IMR-90 (cell line): Measurements from ENCODE around the gene TEX36.

ENCODE experiments used
- BHLHE40 ChIP-seq: fragments of 150-350 bp; IDR thresholded peaks from 2 replicates; pipeline ENCODE4 v1.6.1; 2016; ENCODE audit warnings: mild to moderate bottlenecking, low read depth, low read length
- CHD1 ChIP-seq: IDR thresholded peaks from 2 replicates; pipeline ENCODE4 v1.6.1; 2012; ENCODE audit warnings: low read depth, low read length, improper control_type of control experiment
- MXI1 ChIP-seq: IDR thresholded peaks from 2 replicates; pipeline ENCODE4 v1.6.1; 2012; ENCODE audit warnings: low read depth, mild to moderate bottlenecking, low read length, moderate library complexity, borderline replicate concordance
- POLR2A ChIP-seq: IDR thresholded peaks from 2 replicates; pipeline ENCODE4 v1.6.1; 2012; ENCODE audit warnings: mild to moderate bottlenecking, low read depth, low read length
- RAD21 ChIP-seq: IDR thresholded peaks from 2 replicates; pipeline ENCODE4 v1.6.1; 2012; ENCODE audit warnings: low read length, improper control_type of control experiment
- RCOR1 ChIP-seq: IDR thresholded peaks from 2 replicates; pipeline ENCODE4 v1.6.1; 2012; ENCODE audit warnings: mild to moderate bottlenecking, low read length, improper control_type of control experiment; ENCODE audit not compliant: insufficient replicate concordance
- SMC3 ChIP-seq: fragments of 150-350 bp; IDR thresholded peaks from 2 replicates; pipeline ENCODE4 v1.6.1; 2016; ENCODE audit warnings: low read depth, mild to moderate bottlenecking, antibody characterized with exemption, low read length, moderate library complexity
- TF ChIP-seq, protein P1 (sequence below): conservative IDR thresholded peaks from 2 replicates; pipeline ENCODE4 v1.5.1; 2012; ENCODE audit warnings: mild to moderate bottlenecking, low read depth, low read length, improper control_type of control experiment
- TF ChIP-seq, protein P2 (sequence below): fragments of 150-350 bp; IDR thresholded peaks from 2 replicates; pipeline ENCODE4 v1.6.1; 2016; ENCODE audit warnings: low read depth, mild to moderate bottlenecking, low read length, moderate library complexity, borderline replicate concordance
- TF ChIP-seq, protein P3 (sequence below): fragments of 150-350 bp; IDR thresholded peaks from 2 replicates; pipeline ENCODE4 v1.6.1; 2017; ENCODE audit warnings: mild to moderate bottlenecking, antibody characterized with exemption, low read length, low read depth

DNA sequence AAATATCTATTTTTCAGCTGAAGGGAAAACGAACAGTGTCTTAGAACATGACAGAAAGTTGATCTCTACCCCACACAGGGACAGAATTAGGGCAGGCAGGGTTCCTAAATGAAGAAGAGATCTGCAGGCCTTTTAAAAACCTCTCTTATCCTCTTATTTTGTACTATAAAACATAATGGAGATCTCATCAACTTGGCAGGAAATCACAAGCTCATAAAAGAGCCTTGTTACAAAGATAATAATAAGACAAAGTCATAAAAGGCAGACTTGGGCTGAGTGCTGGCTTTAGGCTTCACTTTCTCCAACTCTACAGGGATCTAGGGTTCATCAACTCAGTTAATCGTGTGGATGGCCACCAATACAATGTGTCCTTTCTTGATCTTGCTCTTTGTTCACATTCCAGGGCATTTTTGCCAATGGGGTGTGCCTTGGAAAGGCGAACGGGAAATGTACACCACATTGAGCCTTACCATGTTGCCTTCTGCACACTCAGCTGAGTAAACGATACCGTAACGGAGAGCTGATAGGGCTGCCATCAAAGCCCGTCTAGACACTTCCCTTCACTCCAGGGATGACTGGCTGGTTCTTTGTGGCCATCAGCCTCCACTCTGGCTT, 7.1 kb upstream of the TEX36 start:
- TF ChIP-seq, protein P1, sequence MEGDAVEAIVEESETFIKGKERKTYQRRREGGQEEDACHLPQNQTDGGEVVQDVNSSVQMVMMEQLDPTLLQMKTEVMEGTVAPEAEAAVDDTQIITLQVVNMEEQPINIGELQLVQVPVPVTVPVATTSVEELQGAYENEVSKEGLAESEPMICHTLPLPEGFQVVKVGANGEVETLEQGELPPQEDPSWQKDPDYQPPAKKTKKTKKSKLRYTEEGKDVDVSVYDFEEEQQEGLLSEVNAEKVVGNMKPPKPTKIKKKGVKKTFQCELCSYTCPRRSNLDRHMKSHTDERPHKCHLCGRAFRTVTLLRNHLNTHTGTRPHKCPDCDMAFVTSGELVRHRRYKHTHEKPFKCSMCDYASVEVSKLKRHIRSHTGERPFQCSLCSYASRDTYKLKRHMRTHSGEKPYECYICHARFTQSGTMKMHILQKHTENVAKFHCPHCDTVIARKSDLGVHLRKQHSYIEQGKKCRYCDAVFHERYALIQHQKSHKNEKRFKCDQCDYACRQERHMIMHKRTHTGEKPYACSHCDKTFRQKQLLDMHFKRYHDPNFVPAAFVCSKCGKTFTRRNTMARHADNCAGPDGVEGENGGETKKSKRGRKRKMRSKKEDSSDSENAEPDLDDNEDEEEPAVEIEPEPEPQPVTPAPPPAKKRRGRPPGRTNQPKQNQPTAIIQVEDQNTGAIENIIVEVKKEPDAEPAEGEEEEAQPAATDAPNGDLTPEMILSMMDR = no peak
- TF ChIP-seq RAD21 = no peak
- TF ChIP-seq MXI1 = no peak
- TF ChIP-seq SMC3 = no peak
- TF ChIP-seq, protein P2, sequence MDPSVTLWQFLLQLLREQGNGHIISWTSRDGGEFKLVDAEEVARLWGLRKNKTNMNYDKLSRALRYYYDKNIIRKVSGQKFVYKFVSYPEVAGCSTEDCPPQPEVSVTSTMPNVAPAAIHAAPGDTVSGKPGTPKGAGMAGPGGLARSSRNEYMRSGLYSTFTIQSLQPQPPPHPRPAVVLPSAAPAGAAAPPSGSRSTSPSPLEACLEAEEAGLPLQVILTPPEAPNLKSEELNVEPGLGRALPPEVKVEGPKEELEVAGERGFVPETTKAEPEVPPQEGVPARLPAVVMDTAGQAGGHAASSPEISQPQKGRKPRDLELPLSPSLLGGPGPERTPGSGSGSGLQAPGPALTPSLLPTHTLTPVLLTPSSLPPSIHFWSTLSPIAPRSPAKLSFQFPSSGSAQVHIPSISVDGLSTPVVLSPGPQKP = no peak
- TF ChIP-seq, protein P3, sequence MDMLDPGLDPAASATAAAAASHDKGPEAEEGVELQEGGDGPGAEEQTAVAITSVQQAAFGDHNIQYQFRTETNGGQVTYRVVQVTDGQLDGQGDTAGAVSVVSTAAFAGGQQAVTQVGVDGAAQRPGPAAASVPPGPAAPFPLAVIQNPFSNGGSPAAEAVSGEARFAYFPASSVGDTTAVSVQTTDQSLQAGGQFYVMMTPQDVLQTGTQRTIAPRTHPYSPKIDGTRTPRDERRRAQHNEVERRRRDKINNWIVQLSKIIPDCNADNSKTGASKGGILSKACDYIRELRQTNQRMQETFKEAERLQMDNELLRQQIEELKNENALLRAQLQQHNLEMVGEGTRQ = no peak
- TF ChIP-seq CHD1 = no peak
- TF ChIP-seq RCOR1 = no peak
- TF ChIP-seq POLR2A = no peak
- TF ChIP-seq BHLHE40 = no peak
